GM18907 (cell line): ENCODE data around the gene ELOVL2.
"Not testable (repeated sequence)": the region's sequence is repeated elsewhere in the genome, so short reads cannot be mapped to it uniquely, and the experiment has no call there.

Source experiments
- ATAC-seq: cut with Tn5 transposase; IDR thresholded peaks from one replicate; pipeline ENCODE4 v1.9.1; 2021; ENCODE audit warnings: mild to moderate bottlenecking, moderate library complexity; ENCODE audit not compliant: unreplicated experiment

Gene ELOVL2

GRCh38 chr6:10993896-10994295 lies 50.2 kb downstream of the ELOVL2 start:
- ATAC-seq = no peak

- ATAC-seq = no peak
These were observed 53.0 kb downstream of the ELOVL2 start for GRCh38 chr6:10991115-10991514.

- ATAC-seq = no peak
These were observed 54.5 kb downstream of the ELOVL2 start for GRCh38 chr6:10989587-10989986.

- not testable (repeated sequence) for ATAC-seq
These were observed 59.1 kb downstream of the ELOVL2 start for GRCh38 chr6:10984959-10985358.

- ATAC-seq = no peak
These were observed 62.7 kb downstream of the ELOVL2 start for GRCh38 chr6:10981409-10981808.

- no peak for ATAC-seq
These were observed 64.5 kb downstream of the ELOVL2 start for GRCh38 chr6:10979603-10980002.

- ATAC-seq = no peak
These were observed 66.7 kb downstream of the ELOVL2 start for GRCh38 chr6:10977231-10977968.

GRCh38 chr6:10976571-10976970 lies 67.5 kb downstream of the ELOVL2 start:
- ATAC-seq = no peak

GRCh38 chr6:10972196-10972595 lies 71.9 kb downstream of the ELOVL2 start:
- ATAC-seq = no peak

- ATAC-seq = no peak
These were observed 73.4 kb downstream of the ELOVL2 start for GRCh38 chr6:10970731-10971130.

- no peak for ATAC-seq
These were observed 75.3 kb downstream of the ELOVL2 start for GRCh38 chr6:10968776-10969175.

GRCh38 chr6:10964684-10965083 lies 79.4 kb downstream of the ELOVL2 start:
- ATAC-seq = peak; percentile 89

GRCh38 chr6:10963113-10963512 lies 81.0 kb downstream of the ELOVL2 start:
- ATAC-seq = no peak

GRCh38 chr6:10962673-10963072 lies 81.4 kb downstream of the ELOVL2 start:
- ATAC-seq = no peak

GRCh38 chr6:10961837-10962236 lies 82.3 kb downstream of the ELOVL2 start:
- ATAC-seq = no peak

- ATAC-seq = no peak
These were observed 83.9 kb downstream of the ELOVL2 start for GRCh38 chr6:10960171-10960570.

- no peak for ATAC-seq
These were observed 86.7 kb downstream of the ELOVL2 start for GRCh38 chr6:10957414-10957886.

- no peak for ATAC-seq
These were observed 87.3 kb downstream of the ELOVL2 start for GRCh38 chr6:10956776-10957175.

- ATAC-seq = peak; percentile 89
These were observed 89.5 kb downstream of the ELOVL2 start for GRCh38 chr6:10954590-10955010.

- ATAC-seq = peak; percentile 50
These were observed 92.3 kb downstream of the ELOVL2 start for GRCh38 chr6:10951675-10952282.

GRCh38 chr6:10949579-10950490 lies 94.3 kb downstream of the ELOVL2 start:
- ATAC-seq = no peak
